K562 (cell line): Measurements from ENCODE around the gene ZCCHC14. TPM values are rescaled to one million over a fixed set of nuclear protein-coding genes. Genes with fewer than 3 reads are reported as not detected.

Experiments used
- CHCHD3 ChIP-seq: fragments of 250-450 bp; sonication (Bioruptor Pico); IDR thresholded peaks from 2 replicates; pipeline ENCODE4 v2.1.2; 2022; ENCODE audit warnings: mild to moderate bottlenecking
- DDX20 ChIP-seq: fragments of 450-650 bp; IDR thresholded peaks from 2 replicates; pipeline ENCODE4 v1.6.1; 2016; ENCODE audit warnings: missing genetic modification characterization, low read depth, mild to moderate bottlenecking, missing compliant biosample characterization, moderate library complexity
- EP400 ChIP-seq: fragments of 450-650 bp; IDR thresholded peaks from 2 replicates; pipeline ENCODE4 v1.6.1; 2017; ENCODE audit warnings: antibody characterized with exemption, mild to moderate bottlenecking, moderate library complexity
- HDAC2 ChIP-seq: fragments of 450-650 bp; IDR thresholded peaks from 2 replicates; pipeline ENCODE4 v1.6.1; 2016; ENCODE audit warnings: mild to moderate bottlenecking
- HLTF ChIP-seq: fragments of 450-650 bp; IDR thresholded peaks from 2 replicates; pipeline ENCODE4 v1.6.1; 2016
- NRF1 ChIP-seq, 2 experiments: fragments of 450-650 bp; IDR thresholded peaks in 1 of 2; conservative IDR thresholded peaks in 1 of 2; 2 replicates each; pipeline ENCODE4 v1.6.1; 2014; ENCODE audit warnings: mild to moderate bottlenecking in 2 of 2
- PCBP1 ChIP-seq: fragments of 200-400 bp; formaldehyde crosslinking; IDR thresholded peaks from 2 replicates; pipeline ENCODE4 v1.6.1; 2018; ENCODE audit warnings: mild to moderate bottlenecking, low read depth, low read length; ENCODE audit not compliant: poor library complexity, severe bottlenecking
- PHB ChIP-seq: fragments of 250-450 bp; sonication (Bioruptor Pico); IDR thresholded peaks from 2 replicates; pipeline ENCODE4 v1.5.0; 2021
- PHF20 ChIP-seq: fragments of 450-650 bp; IDR thresholded peaks from 2 replicates; pipeline ENCODE4 v1.6.1; 2018; ENCODE audit not compliant: partially characterized antibody
- SIN3B ChIP-seq: fragments of 450-650 bp; IDR thresholded peaks from 2 replicates; pipeline ENCODE4 v1.6.1; 2017; ENCODE audit warnings: low read depth, mild to moderate bottlenecking, moderate library complexity
- SIRT6 ChIP-seq: IDR thresholded peaks from one replicate; pipeline ENCODE4 v1.6.1; 2012; ENCODE audit warnings: low read depth, mild to moderate bottlenecking, control low read depth, inconsistent platforms, low read length, moderate library complexity
- SP2 ChIP-seq: IDR thresholded peaks from 2 replicates; pipeline ENCODE4 v1.6.1; 2011; ENCODE audit warnings: mild to moderate bottlenecking, low read depth, low read length, moderate library complexity; ENCODE audit not compliant: poor library complexity, severe bottlenecking; ENCODE audit errors: extremely low read depth
- SRSF7 ChIP-seq: fragments of 200-400 bp; formaldehyde crosslinking; optimal IDR thresholded peaks from 2 replicates; pipeline ENCODE3; 2017; ENCODE audit warnings: mild to moderate bottlenecking, low read depth, low read length
- TCF7L2 ChIP-seq: fragments of 150-350 bp; IDR thresholded peaks from 2 replicates; pipeline ENCODE4 v1.6.1; 2016; ENCODE audit warnings: low read depth, mild to moderate bottlenecking, low read length, moderate library complexity
- ZBTB33 ChIP-seq: sonication (generic); formaldehyde crosslinking; IDR thresholded peaks from 2 replicates; pipeline ENCODE4 v1.8.1; 2023; ENCODE audit warnings: mild to moderate bottlenecking, missing genetic modification reagents
- ZNF316 ChIP-seq: fragments of 450-650 bp; IDR thresholded peaks from 2 replicates; pipeline ENCODE4 v1.6.1; 2016
- ZNF584 ChIP-seq: fragments of 200-800 bp; sonication (Bioruptor generic); IDR thresholded peaks from 2 replicates; pipeline ENCODE4 v1.6.1; 2016; ENCODE audit warnings: low read depth, mild to moderate bottlenecking, missing genetic modification characterization, missing compliant biosample characterization
- ZNF75A ChIP-seq: fragments of 450-650 bp; formaldehyde crosslinking; IDR thresholded peaks from 2 replicates; pipeline ENCODE4 v1.4.0; 2020; ENCODE audit warnings: mild to moderate bottlenecking
- polyA plus RNA-seq, 8 experiments: library from polyadenylated mRNA; depleted of rRNA in 4 of 8; stranded (reverse) in 5 of 8; unstranded in 3 of 8; fragments of >200 nt; fragmentation: Nextera tagmentation in 2 of 8; fragmentation: Illumina TruSeq in 1 of 8; extraction: Ambion mirVana in 2 of 8; extraction: Trizol in 1 of 8; gene quantifications; 2 replicates each; pipeline versions ENCODE4 v1.2.1 to v1.2.3, GENCODE V29; 2011 to 2014; ENCODE audit warnings: inconsistent platforms in 1 of 8, missing spikeins in 1 of 8
- total RNA-seq, 7 experiments: library from RNA; depleted of rRNA in 6 of 7; stranded (reverse); fragments of >200 nt in 6 of 7; fragmentation: Illumina TruSeq in 2 of 7; extraction: Trizol in 2 of 7; gene quantifications; 2 replicates each; pipeline versions ENCODE4 v1.2.1 to v1.2.3, GENCODE V29; 2011 to 2021; ENCODE audit warnings: low replicate concordance in 1 of 7
- TF ChIP-seq, protein P1 (sequence below): fragments of 450-650 bp; formaldehyde crosslinking; IDR thresholded peaks from 2 replicates; pipeline ENCODE4 v1.4.0; 2020; ENCODE audit warnings: mild to moderate bottlenecking, moderate library complexity
- TF ChIP-seq, protein P2 (sequence below), 2 experiments: fragments of 450-650 bp; IDR thresholded peaks; 2 replicates each; pipeline ENCODE4 v1.6.1; 2018; ENCODE audit warnings: mild to moderate bottlenecking in 2 of 2, low read depth in 1 of 2; ENCODE audit not compliant: partially characterized antibody in 2 of 2

Gene ZCCHC14
- total and polyA plus RNA-seq, 9 of the 15 experiments (the other 6 are each of a cell fraction or from before 2014, with no cell fraction given): 1.5 to 12.4 (median 2.9) TPM

- TF ChIP-seq HLTF: no peak
- no peak for TF ChIP-seq SIRT6
- TF ChIP-seq ZBTB33: no peak
- peak; percentile 25 for TF ChIP-seq PHF20
- TF ChIP-seq ZNF75A (CRISPR knock-in tag): no peak
- TF ChIP-seq ZNF584 (CRISPR knock-in tag): peak; percentile 85; the same call in 1 of the 2 replicates
- TF ChIP-seq SIN3B: peak; percentile 66
- no peak; the same call in 1 of the 2 replicates for TF ChIP-seq EP400
- no peak for TF ChIP-seq PHB (CRISPR knock-in tag)
- TF ChIP-seq, protein P1, sequence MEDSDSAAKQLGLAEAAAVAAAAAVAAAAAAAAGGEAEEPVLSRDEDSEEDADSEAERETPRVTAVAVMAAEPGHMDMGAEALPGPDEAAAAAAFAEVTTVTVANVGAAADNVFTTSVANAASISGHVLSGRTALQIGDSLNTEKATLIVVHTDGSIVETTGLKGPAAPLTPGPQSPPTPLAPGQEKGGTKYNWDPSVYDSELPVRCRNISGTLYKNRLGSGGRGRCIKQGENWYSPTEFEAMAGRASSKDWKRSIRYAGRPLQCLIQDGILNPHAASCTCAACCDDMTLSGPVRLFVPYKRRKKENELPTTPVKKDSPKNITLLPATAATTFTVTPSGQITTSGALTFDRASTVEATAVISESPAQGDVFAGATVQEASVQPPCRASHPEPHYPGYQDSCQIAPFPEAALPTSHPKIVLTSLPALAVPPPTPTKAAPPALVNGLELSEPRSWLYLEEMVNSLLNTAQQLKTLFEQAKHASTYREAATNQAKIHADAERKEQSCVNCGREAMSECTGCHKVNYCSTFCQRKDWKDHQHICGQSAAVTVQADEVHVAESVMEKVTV (CRISPR knock-in tag): no peak
- TF ChIP-seq CHCHD3: peak; percentile 69; the same call in 1 of the 2 replicates
- no peak for TF ChIP-seq SRSF7
- TF ChIP-seq SP2: peak; percentile 50
- TF ChIP-seq, protein P2, sequence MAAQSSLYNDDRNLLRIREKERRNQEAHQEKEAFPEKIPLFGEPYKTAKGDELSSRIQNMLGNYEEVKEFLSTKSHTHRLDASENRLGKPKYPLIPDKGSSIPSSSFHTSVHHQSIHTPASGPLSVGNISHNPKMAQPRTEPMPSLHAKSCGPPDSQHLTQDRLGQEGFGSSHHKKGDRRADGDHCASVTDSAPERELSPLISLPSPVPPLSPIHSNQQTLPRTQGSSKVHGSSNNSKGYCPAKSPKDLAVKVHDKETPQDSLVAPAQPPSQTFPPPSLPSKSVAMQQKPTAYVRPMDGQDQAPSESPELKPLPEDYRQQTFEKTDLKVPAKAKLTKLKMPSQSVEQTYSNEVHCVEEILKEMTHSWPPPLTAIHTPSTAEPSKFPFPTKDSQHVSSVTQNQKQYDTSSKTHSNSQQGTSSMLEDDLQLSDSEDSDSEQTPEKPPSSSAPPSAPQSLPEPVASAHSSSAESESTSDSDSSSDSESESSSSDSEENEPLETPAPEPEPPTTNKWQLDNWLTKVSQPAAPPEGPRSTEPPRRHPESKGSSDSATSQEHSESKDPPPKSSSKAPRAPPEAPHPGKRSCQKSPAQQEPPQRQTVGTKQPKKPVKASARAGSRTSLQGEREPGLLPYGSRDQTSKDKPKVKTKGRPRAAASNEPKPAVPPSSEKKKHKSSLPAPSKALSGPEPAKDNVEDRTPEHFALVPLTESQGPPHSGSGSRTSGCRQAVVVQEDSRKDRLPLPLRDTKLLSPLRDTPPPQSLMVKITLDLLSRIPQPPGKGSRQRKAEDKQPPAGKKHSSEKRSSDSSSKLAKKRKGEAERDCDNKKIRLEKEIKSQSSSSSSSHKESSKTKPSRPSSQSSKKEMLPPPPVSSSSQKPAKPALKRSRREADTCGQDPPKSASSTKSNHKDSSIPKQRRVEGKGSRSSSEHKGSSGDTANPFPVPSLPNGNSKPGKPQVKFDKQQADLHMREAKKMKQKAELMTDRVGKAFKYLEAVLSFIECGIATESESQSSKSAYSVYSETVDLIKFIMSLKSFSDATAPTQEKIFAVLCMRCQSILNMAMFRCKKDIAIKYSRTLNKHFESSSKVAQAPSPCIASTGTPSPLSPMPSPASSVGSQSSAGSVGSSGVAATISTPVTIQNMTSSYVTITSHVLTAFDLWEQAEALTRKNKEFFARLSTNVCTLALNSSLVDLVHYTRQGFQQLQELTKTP (IDR thresholded peaks at IDR 0.05; ENCODE audit: low read depth in 1 of 2, partially characterized antibody in 2 of 2): no peak
- no peak for TF ChIP-seq ZNF316
- no peak for TF ChIP-seq TCF7L2
- TF ChIP-seq HDAC2: no peak
- TF ChIP-seq NRF1 (conservative IDR thresholded peaks at IDR 0.05 in 1 of 2, IDR thresholded peaks at IDR 0.05 in 1 of 2): peak; percentile 99
- peak; percentile 87 for TF ChIP-seq PCBP1
- TF ChIP-seq DDX20 (tag): no peak
Observed at GRCh38 chr16:87391950-87392820, 100.6 kb downstream of the ZCCHC14 start, which contains the start of gene MAP1LC3B (continued).
